Body of pancreas (tissue), 4 donors: ENCODE data around the gene KCNJ6. TPM values are rescaled to one million over a fixed set of nuclear protein-coding genes. Genes with fewer than 3 reads are reported as not detected.
A peak's percentile ranks its signal among the peaks of the same experiment; 100 is the strongest.

Source experiments
- ATAC-seq: fragments of 150-250 bp; one replicate; pipeline ENCODE4 v1.9.1; 2016
- DNase-seq, 4 donors: peaks; one replicate each; pipeline ENCODE4 v3.0.0-alpha.2; 2019
- H3K27ac ChIP-seq, 4 donors: fragments of 200-600 bp; sonication (generic); 1 replicate in 3 of 4; 2 replicates in 1 of 4; pipeline versions ENCODE4 v1.5.1 to v1.6.1; 2016 to 2019; ENCODE audit warnings: mild to moderate bottlenecking in 1 of 4, mixed read lengths in 1 of 4, moderate library complexity in 1 of 4
- H3K27me3 ChIP-seq, 2 donors: fragments of 200-600 bp; sonication (generic); one replicate each; pipeline ENCODE4 v1.6.0; 2016; ENCODE audit warnings: mild to moderate bottlenecking in 1 of 2
- H3K36me3 ChIP-seq, 2 donors: fragments of 200-600 bp; sonication (generic); replicated peaks in 1 of 2; 2 replicates each; pipeline ENCODE4 v1.5.1; 2016; ENCODE audit warnings: low read depth in 2 of 2; ENCODE audit not compliant: insufficient read depth in 1 of 2
- H3K4me1 ChIP-seq: fragments of 200-600 bp; sonication (generic); one replicate; pipeline ENCODE4 v1.6.0; 2016
- H3K4me3 ChIP-seq, 2 donors: fragments of 200-600 bp; sonication (generic); 1 replicate in 1 of 2; 2 replicates in 1 of 2; pipeline ENCODE4 v1.5.1; 2016 to 2019
- H3K9me3 ChIP-seq, 3 donors: fragments of 200-600 bp; sonication (generic); 1 replicate in 2 of 3; 2 replicates in 1 of 3; pipeline ENCODE4 v1.5.1; 2016
- POLR2A ChIP-seq, 3 donors: fragments of 450-650 bp; IDR thresholded peaks; one replicate each; pipeline ENCODE4 v1.6.1; 2016; ENCODE audit warnings: antibody characterized with exemption in 3 of 3, mild to moderate bottlenecking in 2 of 3
- WGBS, 2 donors: methylation state at CpG; one replicate each; pipeline ENCODE4 v1.1.5; 2017; 5-methylcytosine and 5-hydroxymethylcytosine counted together
- intact Hi-C: fragments of 100-400 bp; cut with DNase I; formaldehyde crosslinking; loops from one replicate; pipeline ENCODE4 v1.15.1; 2023
- total RNA-seq, 2 donors: library from RNA; depleted of rRNA; stranded (reverse); fragments of >200 nt; gene quantifications; one replicate each; pipeline ENCODE4 v1.1.0, GENCODE V29; 2016
- TF ChIP-seq, protein P1 (sequence below), 7 experiments: fragments of 450-650 bp in 4 of 7; fragments of 200-600 bp in 3 of 7; sonication (generic) in 3 of 7; IDR thresholded peaks; one replicate each; pipeline ENCODE4 v1.5.1; 2016 to 2019; ENCODE audit warnings: antibody characterized with exemption in 7 of 7

The KCNJ6 gene
- total RNA-seq, 2 donors from 2014 or later, result under 0.01 to 0.78 TPM

DNA sequence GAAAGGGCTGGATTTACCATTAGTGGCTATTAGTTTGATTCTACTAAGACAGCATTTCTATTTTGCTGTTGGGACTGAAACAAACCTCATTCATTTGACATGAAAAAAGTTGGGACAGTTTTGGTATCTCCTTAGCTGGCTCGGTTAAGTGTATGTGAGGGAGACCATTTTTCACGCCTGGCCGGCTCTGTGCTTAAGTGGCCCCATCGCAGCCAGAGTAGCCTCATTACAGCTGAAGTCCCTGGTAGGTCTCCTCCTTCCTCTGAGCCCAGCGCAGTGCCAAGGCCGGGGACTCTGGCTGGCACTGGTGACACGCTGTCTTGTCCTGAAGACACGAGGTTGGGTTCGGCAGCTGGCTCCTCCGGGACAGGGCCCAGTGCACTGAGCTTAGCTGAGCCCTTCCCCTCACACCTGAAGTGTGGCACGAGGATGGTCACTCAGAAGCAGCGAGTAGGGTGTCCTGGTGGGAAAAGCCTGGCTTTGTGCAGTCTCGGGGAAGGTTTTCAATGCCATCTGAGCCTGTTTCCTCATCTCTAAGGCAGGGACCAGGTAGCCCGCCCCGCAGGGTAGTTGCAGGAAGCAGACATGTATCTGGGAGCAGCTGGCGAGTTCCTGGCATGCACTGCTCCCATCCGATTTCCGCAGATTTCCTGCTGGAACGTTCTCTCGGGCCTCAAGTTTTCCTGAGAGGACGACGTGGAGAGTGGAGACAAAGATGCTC is 353.2 kb downstream of the KCNJ6 start:
- no peaks in the 10 kb centered on the region for H3K36me3 ChIP-seq
- 50 to 57% methylated on average over 16 to 22 of the region's 22 CpGs for WGBS, 2 donors
- DNase-seq (peak; percentile 50 to 59 (median 54)), ATAC-seq (peak; percentile 34)
- peak overlapping the region; percentile 45 to 94 for H3K4me3 ChIP-seq
- intact Hi-C loops, result no loop called here
- H3K9me3 ChIP-seq, result no peaks in the 10 kb centered on the region
- H3K27ac ChIP-seq, result peak overlapping the region; percentile 85 to 98 (median 90)
- TF ChIP-seq POLR2A (IDR thresholded peaks at IDR 0.05), result no peak
- TF ChIP-seq, protein P1, sequence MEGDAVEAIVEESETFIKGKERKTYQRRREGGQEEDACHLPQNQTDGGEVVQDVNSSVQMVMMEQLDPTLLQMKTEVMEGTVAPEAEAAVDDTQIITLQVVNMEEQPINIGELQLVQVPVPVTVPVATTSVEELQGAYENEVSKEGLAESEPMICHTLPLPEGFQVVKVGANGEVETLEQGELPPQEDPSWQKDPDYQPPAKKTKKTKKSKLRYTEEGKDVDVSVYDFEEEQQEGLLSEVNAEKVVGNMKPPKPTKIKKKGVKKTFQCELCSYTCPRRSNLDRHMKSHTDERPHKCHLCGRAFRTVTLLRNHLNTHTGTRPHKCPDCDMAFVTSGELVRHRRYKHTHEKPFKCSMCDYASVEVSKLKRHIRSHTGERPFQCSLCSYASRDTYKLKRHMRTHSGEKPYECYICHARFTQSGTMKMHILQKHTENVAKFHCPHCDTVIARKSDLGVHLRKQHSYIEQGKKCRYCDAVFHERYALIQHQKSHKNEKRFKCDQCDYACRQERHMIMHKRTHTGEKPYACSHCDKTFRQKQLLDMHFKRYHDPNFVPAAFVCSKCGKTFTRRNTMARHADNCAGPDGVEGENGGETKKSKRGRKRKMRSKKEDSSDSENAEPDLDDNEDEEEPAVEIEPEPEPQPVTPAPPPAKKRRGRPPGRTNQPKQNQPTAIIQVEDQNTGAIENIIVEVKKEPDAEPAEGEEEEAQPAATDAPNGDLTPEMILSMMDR (IDR thresholded peaks at IDR 0.05), result no peak
- peaks cover 23% of the 10 kb centered on the region for H3K4me1 ChIP-seq
- no peaks in the 10 kb centered on the region for H3K27me3 ChIP-seq

DNA sequence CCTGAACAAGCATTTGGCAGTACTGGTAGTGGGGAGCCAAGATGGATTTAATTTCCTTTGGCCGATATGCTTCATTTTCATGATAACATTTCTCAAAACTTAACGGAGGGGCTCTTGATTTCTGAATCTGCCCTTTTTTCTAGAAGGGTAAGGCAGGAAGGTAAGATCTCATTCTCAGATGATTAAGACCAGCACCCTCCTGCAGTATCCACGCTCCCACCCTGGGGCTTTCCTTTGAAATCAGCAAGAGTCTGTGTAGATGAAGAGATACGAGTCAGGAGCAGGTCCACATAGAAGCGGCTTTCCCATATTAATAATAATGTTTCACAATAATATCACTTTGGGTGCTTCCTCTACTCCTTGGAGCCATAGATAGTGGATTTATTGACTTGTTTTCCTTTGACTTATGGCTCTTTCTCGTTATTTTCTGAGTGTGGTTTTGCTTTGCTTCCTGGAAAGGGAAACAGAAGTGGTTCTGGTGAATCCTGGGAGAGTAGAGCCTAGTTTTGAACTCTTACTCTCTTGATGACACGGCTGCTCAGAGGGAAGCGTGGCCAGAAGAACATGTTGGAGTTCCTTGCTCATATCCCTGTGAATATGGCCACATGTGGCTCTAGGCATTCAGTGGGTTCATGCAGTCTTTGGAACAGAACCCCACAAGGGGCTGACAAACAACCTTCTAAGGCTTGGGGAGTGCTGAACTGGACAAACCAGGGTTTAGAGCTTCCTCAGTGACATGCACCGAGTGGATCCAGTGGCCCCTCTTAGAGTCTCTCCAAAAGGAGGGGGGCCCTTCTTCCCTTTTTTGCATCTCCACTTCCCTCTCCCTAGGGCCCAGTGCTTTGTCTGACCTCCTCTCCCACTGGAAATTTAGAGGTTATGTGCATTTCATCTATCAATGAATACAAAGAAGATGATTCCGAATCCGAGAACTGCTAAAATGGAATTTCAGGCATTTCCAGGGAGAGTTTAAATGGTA is 354.0 kb downstream of the KCNJ6 start:
- 88 to 91% methylated on average over 11 of the region's 11 CpGs for WGBS, 2 donors
- Histone ChIP-seq H3K4me3 (no peak overlapping the region), H3K4me1 (peaks cover 23% of the 10 kb centered on the region), H3K9me3 (no peaks in the 10 kb centered on the region), H3K27ac (no peak overlapping the region), H3K36me3 (no peaks in the 10 kb centered on the region), H3K27me3 (no peaks in the 10 kb centered on the region)
- ATAC-seq, result no peak
- intact Hi-C loops, result no loop called here
- no peak for TF ChIP-seq POLR2A (IDR thresholded peaks at IDR 0.05)
- TF ChIP-seq, protein P1 (IDR thresholded peaks at IDR 0.05), result no peak
- no peak for DNase-seq

DNA sequence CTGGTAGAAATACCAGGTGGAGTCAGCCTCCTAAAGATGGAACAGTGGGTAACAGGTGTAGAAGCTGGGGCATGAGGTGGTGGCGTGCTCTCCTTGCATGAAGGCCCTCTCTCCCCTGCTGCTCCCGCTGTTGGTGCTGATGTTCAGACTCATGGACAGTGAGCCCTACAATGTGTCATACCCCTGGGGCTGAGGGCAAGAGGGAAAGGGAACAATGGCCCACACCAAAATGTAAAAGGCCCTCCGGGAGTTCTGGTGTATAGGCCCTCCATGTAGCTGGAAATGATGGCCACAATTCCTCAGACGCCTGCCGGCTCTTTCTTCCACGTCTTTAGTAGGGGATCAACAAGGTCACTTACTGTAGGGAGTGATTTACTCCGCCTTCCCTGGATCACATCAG is 354.8 kb downstream of the KCNJ6 start:
- TF ChIP-seq POLR2A (IDR thresholded peaks at IDR 0.05), result no peak
- TF ChIP-seq, protein P1 (IDR thresholded peaks at IDR 0.05), result no peak
- Histone ChIP-seq H3K4me1 (peaks cover 23% of the 10 kb centered on the region), H3K27ac (no peak overlapping the region), H3K36me3 (no peaks in the 10 kb centered on the region), H3K9me3 (no peaks in the 10 kb centered on the region), H3K4me3 (no peak overlapping the region), H3K27me3 (no peaks in the 10 kb centered on the region)
- WGBS, 2 donors, result 84 to 91% methylated on average over 7 of the region's 7 CpGs
- no peak for DNase-seq
- ATAC-seq, result no peak
- intact Hi-C loops, result no loop called here

DNA sequence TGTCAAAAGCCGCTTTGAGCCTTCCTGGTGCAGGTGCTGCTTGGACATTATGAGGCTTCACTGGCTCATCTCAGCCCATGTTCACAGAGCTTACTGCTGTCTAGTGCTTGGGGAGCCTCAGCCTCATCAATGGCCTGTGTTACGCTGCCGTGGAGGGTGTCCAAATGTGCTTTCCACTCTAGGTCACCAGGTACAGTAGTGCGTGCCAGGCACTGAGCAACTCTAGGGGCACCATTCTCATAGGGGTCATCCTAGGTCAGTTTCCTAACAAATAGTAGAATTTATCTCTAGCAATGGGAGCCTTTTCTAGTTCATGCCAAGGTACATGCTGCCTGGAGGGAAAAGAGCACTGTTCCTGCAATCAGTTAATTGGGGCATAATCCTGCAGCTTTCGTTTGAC is 355.9 kb downstream of the KCNJ6 start:
- Histone ChIP-seq H3K4me3 (no peak overlapping the region), H3K9me3 (no peaks in the 10 kb centered on the region), H3K27ac (no peak overlapping the region), H3K4me1 (peaks cover 23% of the 10 kb centered on the region), H3K27me3 (no peaks in the 10 kb centered on the region), H3K36me3 (no peaks in the 10 kb centered on the region)
- ATAC-seq (no peak), DNase-seq (no peak)
- TF ChIP-seq, protein P1 (IDR thresholded peaks at IDR 0.05), result no peak
- TF ChIP-seq POLR2A (IDR thresholded peaks at IDR 0.05), result no peak
- intact Hi-C loops, result no loop called here
- 86 to 88% methylated on average over 3 to 5 of the region's 5 CpGs for WGBS, 2 donors
